Fibroblast of pulmonary artery (primary cell): ENCODE data around the gene RRAS2.

Source experiments
- DNase-seq: peaks from one replicate; pipeline ENCODE4 v3.0.0-alpha.2; 2010; ENCODE audit warnings: low read depth
- H3K4me3 ChIP-seq: replicated peaks from 2 replicates; pipeline ENCODE4 v1.5.1; 2011; ENCODE audit warnings: low read depth, mild to moderate bottlenecking, control low read depth, low read length, moderate library complexity
- CTCF ChIP-seq: IDR thresholded peaks from 2 replicates; pipeline ENCODE4 v1.5.1; 2011; ENCODE audit warnings: mild to moderate bottlenecking, control low read depth, low read length, inconsistent platforms; ENCODE audit errors: missing control alignments

Gene RRAS2

GRCh38 chr11:14234446-14234845 is 124.5 kb downstream of the RRAS2 start:
- TF ChIP-seq CTCF: no peak
- no peak overlapping the region for H3K4me3 ChIP-seq
- no peak for DNase-seq

- peak; percentile 21 for TF ChIP-seq CTCF
- DNase-seq: no peak
- H3K4me3 ChIP-seq: no peak overlapping the region
Measured at GRCh38 chr11:14232652-14233051, 126.3 kb downstream of the RRAS2 start.

- no peak overlapping the region for H3K4me3 ChIP-seq
- no peak for TF ChIP-seq CTCF
- no peak for DNase-seq
Measured at GRCh38 chr11:14230407-14230806, 128.6 kb downstream of the RRAS2 start.

GRCh38 chr11:14229472-14229871 is 129.5 kb downstream of the RRAS2 start:
- TF ChIP-seq CTCF: no peak
- no peak overlapping the region for H3K4me3 ChIP-seq
- no peak for DNase-seq

- DNase-seq: no peak
- TF ChIP-seq CTCF: no peak
Measured at GRCh38 chr11:14228356-14228755, 130.6 kb downstream of the RRAS2 start.

More at GRCh38 chr11:14228356-14228755, 130.6 kb downstream of the RRAS2 start:
- no peak overlapping the region for H3K4me3 ChIP-seq
